Calu3 (cell line): ENCODE results near the gene SLIT1. TPM values are rescaled to one million over a fixed set of nuclear protein-coding genes. Genes with fewer than 3 reads are reported as not detected.

ENCODE experiments used
- BruUV-seq: library from RNA; stranded (reverse); fragments of 400-500 nt; replicated peaks from 2 replicates; lab custom pipeline; 2021; lab: Mats Ljungman, UMichigan
- CTCF ChIA-PET: fragments of 300-600 bp; sonication (Branson Sonifier 250); formaldehyde crosslinking; loops from one replicate; lab custom pipeline; 2022; ENCODE audit warnings: antibody characterized with exemption; lab: Charles Lee
- DNase-seq: peaks from one replicate; pipeline ENCODE4 v3.0.0; 2022
- H3K27ac Mint-ChIP-seq: one replicate; pipeline ENCODE4 v1.8.0; 2022; ENCODE audit warnings: mixed read lengths; ENCODE audit not compliant: unreplicated experiment
- H3K27me3 Mint-ChIP-seq: one replicate; pipeline ENCODE4 v1.8.0; 2022; ENCODE audit warnings: mixed read lengths; ENCODE audit not compliant: unreplicated experiment
- H3K36me3 Mint-ChIP-seq: one replicate; pipeline ENCODE4 v1.8.0; 2022; ENCODE audit warnings: mild to moderate bottlenecking, moderate library complexity, mixed read lengths; ENCODE audit not compliant: insufficient read depth, unreplicated experiment
- H3K4me1 Mint-ChIP-seq: one replicate; pipeline ENCODE4 v1.8.0; 2022; ENCODE audit warnings: mild to moderate bottlenecking, low read depth, mixed read lengths; ENCODE audit not compliant: unreplicated experiment
- H3K4me3 Mint-ChIP-seq: one replicate; pipeline ENCODE4 v1.8.0; 2022; ENCODE audit warnings: mild to moderate bottlenecking, low read depth, moderate library complexity, mixed read lengths; ENCODE audit not compliant: unreplicated experiment
- H3K9me3 Mint-ChIP-seq: one replicate; pipeline ENCODE4 v1.8.0; 2022; ENCODE audit warnings: low read depth, mixed read lengths; ENCODE audit not compliant: unreplicated experiment
- intact Hi-C: fragments of 100-400 bp; cut with micrococcal nuclease; formaldehyde crosslinking; loops from one replicate; pipeline ENCODE4 v1.10.0; 2022; ENCODE audit not compliant: unreplicated experiment
- total RNA-seq: library from RNA; stranded (reverse); gene quantifications from 2 replicates; pipeline ENCODE4 v1.2.3, GENCODE V29; 2022
- TF ChIP-seq, protein P1 (sequence below): fragments of 200-600 bp; IDR thresholded peaks from one replicate; pipeline ENCODE4 v1.8.0; 2022; ENCODE audit warnings: antibody characterized with exemption; ENCODE audit not compliant: unreplicated experiment

Gene SLIT1
- total RNA-seq, 1 experiment from 2014 or later, result not detected

- intact Hi-C loops, result no loop called here
- no peaks in the 10 kb centered on the region for H3K36me3 Mint-ChIP-seq
- no peak for DNase-seq
- CTCF ChIA-PET, result no interaction called here
- H3K27ac Mint-ChIP-seq, result no peak overlapping the region
- H3K9me3 Mint-ChIP-seq, result no peaks in the 10 kb centered on the region
- H3K4me1 Mint-ChIP-seq, result no peaks in the 10 kb centered on the region
- no peak overlapping the region for H3K4me3 Mint-ChIP-seq
- no TSS peak for BruUV-seq
- no peaks in the 10 kb centered on the region for H3K27me3 Mint-ChIP-seq
- TF ChIP-seq, protein P1, sequence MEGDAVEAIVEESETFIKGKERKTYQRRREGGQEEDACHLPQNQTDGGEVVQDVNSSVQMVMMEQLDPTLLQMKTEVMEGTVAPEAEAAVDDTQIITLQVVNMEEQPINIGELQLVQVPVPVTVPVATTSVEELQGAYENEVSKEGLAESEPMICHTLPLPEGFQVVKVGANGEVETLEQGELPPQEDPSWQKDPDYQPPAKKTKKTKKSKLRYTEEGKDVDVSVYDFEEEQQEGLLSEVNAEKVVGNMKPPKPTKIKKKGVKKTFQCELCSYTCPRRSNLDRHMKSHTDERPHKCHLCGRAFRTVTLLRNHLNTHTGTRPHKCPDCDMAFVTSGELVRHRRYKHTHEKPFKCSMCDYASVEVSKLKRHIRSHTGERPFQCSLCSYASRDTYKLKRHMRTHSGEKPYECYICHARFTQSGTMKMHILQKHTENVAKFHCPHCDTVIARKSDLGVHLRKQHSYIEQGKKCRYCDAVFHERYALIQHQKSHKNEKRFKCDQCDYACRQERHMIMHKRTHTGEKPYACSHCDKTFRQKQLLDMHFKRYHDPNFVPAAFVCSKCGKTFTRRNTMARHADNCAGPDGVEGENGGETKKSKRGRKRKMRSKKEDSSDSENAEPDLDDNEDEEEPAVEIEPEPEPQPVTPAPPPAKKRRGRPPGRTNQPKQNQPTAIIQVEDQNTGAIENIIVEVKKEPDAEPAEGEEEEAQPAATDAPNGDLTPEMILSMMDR, result no peak
Observed at GRCh38 chr10:97224483-97225435, 39.0 kb upstream of the SLIT1 start.

DNA sequence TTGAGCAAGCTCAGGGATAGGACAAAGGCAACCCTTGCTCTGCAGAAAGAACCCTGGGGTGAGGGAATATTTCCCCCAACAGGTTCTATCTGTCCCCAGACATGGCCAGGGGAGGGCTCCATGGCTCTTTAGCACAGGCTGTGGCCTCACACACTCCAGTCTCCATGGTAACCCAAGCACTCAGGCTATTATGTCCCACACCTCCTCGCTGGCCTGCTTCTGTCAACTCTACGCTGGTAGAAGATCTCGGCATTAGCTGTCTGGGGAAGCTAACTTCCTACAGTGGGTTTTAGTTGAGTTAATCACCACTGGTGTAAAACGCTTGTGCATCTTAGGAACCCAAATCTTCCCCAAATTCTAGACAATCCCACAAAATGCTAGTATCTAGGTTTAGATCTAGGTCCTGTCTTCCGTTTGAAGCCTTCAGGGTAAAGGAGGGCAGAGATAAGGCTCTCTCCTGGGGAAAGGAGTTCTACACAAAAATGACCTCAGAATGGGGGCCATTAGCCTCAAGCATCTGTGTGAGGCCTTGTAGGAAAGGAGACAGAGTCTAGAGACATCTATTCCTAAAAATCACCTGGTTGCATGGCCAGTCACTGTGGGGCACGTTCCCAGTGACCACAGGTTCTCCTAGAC lies 36.7 kb upstream of the SLIT1 start:
- Mint-ChIP-seq H3K36me3 (no peaks in the 10 kb centered on the region), H3K9me3 (no peaks in the 10 kb centered on the region), H3K27me3 (no peaks in the 10 kb centered on the region), H3K27ac (no peak overlapping the region), H3K4me3 (no peak overlapping the region), H3K4me1 (no peaks in the 10 kb centered on the region)
- CTCF ChIA-PET, result no interaction called here
- BruUV-seq, result no TSS peak
- intact Hi-C loops, result no loop called here
- DNase-seq, result no peak
- TF ChIP-seq, protein P1, result no peak

DNA sequence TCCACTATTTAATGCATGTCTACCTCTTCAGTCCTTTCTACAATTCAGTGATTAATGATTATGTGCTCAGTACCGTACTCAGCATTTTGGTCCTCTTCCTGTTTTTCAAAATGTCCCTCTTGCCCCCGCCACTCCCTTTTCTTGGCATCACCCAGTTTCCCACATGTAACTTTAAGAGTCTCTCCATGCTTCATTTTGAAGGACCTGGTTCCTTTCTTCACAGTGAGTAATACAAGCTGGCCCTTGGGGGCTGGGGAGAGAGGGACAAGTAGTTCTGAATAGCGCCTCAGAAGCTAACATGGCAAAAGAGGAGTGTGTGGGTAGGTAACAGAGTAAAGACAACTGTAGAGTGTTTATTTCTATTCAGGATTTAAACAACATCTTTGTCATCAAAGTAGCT lies 34.6 kb upstream of the SLIT1 start:
- no TSS peak for BruUV-seq
- no peak for DNase-seq
- Mint-ChIP-seq H3K27me3 (no peaks in the 10 kb centered on the region), H3K4me1 (no peaks in the 10 kb centered on the region), H3K9me3 (no peaks in the 10 kb centered on the region), H3K4me3 (no peak overlapping the region), H3K36me3 (no peaks in the 10 kb centered on the region), H3K27ac (no peak overlapping the region)
- intact Hi-C loops, result no loop called here
- TF ChIP-seq, protein P1, result no peak
- CTCF ChIA-PET, result no interaction called here

- no TSS peak for BruUV-seq
- TF ChIP-seq, protein P1, result no peak
- H3K4me1 Mint-ChIP-seq, result no peaks in the 10 kb centered on the region
- intact Hi-C loops, result loop anchor here (10.0 kb wide), 1 partner anchor 92 kb away; no protein-coding TSS in a partner anchor
- H3K4me3 Mint-ChIP-seq, result no peak overlapping the region
- H3K36me3 Mint-ChIP-seq, result no peaks in the 10 kb centered on the region
- CTCF ChIA-PET, result no interaction called here
- H3K9me3 Mint-ChIP-seq, result no peaks in the 10 kb centered on the region
- no peak for DNase-seq
- peaks cover 11% of the 10 kb centered on the region for H3K27me3 Mint-ChIP-seq
- no peak overlapping the region for H3K27ac Mint-ChIP-seq
Observed at GRCh38 chr10:97217299-97217698, 31.5 kb upstream of the SLIT1 start.
